ENCODE results near the gene UBE2I.

Gene UBE2I

DNA sequence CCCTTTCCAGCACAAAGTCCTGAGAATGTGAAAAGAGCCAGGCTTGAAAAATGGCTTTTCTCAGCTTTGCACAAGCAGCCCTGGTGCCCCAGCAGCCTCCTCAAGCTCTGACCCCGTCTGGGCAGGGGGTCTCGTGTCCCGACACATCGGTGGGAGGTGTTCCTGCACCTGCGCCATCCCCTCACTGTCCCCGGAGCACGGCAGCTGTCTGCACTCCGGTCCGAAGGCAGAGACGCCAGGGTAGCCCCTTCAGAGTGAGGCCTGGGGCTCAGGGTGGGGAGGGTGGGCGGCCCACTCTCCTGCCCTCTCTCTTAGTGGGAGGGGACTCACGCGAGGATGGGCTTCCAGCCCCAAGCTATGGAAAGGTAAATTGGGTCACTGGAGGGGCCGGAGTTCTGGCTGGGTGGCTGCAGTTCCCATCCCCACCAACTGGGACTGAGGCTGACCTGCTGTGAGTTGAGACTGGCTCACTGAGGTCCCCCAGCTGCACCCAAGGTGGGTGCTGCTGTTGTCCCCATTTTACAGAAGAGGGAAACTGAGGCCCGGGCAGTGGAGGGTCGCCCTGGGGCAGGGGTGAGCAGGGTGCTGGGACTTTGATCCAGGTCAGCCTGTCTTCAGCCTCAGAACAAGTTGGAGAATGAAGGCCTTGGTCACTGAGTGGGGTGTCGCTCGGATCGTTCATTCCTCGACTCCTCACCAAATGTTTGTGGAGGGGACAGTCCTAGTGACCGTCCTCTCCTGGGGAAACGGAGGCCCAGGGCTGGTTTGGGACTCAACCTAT is 21.7 kb downstream of the UBE2I start:
- no peak for DNase-seq

DNA sequence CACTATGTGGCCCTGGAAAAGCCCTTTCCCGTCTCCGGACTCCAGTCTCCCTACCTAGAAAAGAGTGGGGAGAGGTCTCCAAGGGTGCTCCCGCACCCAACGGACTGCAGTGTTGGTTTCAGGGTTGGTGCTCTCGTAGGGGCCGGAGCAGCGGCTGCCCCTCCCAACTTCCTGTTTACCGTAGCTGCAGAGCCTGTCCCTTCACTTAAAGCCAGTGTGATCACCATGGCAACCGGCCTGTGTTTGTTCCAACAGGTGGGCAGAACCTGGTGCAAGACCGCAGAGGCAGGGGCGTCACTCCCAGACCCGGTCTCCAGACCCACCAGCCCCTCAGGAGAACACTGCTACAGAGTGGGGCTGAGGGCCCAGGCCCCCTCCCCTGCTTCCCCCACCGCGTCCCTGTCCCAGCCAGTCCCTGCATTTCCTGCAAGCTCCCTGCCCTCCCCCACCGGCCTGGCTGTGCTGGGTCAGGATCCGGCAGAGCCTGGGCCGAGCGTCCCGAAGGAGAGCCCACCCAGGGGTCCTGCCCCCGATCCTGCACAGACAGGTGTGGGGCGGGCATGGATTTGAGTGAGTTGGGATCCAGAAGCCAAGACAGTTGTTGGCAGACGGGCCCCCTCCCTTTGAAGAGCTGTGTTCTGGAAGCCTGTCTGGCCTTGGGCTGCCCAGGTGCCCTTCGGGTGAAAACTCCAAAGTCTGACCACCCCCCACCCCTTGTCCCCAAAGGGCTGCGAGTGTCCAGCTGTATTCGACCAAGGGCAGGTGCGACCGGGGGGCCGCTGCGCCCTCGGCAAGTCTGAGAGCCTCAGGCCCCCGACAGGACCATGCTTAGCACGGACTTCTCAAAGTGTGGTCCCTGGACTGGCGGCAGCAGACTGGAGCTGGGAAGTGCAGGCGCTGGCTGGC is 22.5 kb downstream of the UBE2I start:
- DNase-seq, result peak; percentile 95

- no peak for DNase-seq
Observed at GRCh38 chr16:1332618-1333148, 23.2 kb downstream of the UBE2I start.

GRCh38 chr16:1333149-1333812 is 23.8 kb downstream of the UBE2I start, which contains the start of gene BAIAP3:
TSS of gene BAIAP3 (plus strand) at chr16:1333645. CDS start at chr16:1338550, 4,905 bp downstream.
- peak; percentile 23 for DNase-seq

GRCh38 chr16:1333854-1334700 is 24.6 kb downstream of the UBE2I start:
- DNase-seq, result peak; percentile 27

- no peak for DNase-seq
Observed at GRCh38 chr16:1334739-1335138, 25.3 kb downstream of the UBE2I start.

- peak; percentile 72 for DNase-seq
Observed at GRCh38 chr16:1335211-1335971, 26.0 kb downstream of the UBE2I start.

DNA sequence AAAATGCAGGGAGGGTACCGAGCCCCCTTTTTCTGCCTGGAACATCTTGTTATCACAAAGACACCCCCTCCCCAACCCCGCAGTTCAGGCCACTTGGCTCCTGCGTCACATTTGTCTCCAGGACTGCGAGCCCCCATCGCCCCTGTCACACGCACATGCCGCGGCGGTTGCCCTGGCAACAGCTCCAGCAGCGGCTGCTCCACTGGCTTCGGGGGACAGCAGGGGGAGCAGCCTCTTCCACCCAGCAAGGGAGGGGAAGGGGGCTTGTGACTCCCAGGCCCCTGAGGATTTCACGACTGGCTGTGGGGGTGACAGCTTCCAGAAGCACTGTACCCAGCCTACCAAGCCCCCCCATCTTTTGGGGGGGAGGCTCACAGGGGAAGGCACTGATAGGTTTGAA is 26.6 kb downstream of the UBE2I start:
- DNase-seq, result peak; percentile 50

GRCh38 chr16:1336619-1337018 is 27.2 kb downstream of the UBE2I start:
- no peak for DNase-seq

GRCh38 chr16:1337486-1337885 is 28.1 kb downstream of the UBE2I start:
- peak; percentile 24 for DNase-seq

GRCh38 chr16:1338119-1338730 is 28.8 kb downstream of the UBE2I start:
- peak; percentile 81 for DNase-seq

- no peak for DNase-seq
Observed at GRCh38 chr16:1338855-1339675, 29.6 kb downstream of the UBE2I start.

DNA sequence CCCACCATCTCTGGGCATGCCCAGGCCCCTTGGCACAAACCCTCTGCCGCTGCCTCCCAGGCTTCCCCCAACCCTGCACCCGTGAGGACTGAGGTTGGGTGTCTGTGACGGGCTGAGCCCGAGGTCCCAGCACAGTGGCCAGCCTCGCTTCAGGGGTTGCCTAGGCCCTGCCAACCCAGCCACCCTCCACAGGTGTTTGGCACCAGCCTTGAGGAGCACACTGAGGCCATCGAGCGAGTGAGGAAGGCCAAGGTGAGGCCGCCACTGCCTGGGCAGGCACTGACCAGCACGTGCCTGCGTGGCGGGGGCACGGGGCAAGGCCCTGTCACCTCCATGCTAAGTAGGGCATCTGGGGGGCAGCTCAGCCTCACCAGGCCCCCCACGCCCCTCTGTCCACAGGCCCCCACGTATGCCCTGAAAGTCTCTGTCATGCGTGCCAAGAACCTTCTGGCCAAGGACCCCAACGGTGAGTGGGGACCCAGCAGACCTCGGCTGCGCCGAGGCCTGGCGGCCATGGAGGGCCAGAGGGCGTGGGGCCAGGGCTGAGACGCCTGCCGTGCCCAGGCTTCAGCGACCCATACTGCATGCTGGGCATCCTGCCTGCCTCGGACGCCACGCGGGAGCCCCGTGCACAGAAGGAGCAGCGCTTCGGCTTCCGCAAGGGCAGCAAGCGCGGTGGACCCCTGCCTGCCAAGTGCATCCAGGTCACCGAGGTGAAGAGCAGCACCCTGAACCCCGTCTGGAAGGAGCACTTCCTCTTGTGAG is 31.5 kb downstream of the UBE2I start:
- DNase-seq, result no peak

- DNase-seq, result peak; percentile 28
Observed at GRCh38 chr16:1341495-1342420, 32.3 kb downstream of the UBE2I start.

- DNase-seq, result peak; percentile 100
Observed at GRCh38 chr16:1342526-1343427, 33.3 kb downstream of the UBE2I start.

DNA sequence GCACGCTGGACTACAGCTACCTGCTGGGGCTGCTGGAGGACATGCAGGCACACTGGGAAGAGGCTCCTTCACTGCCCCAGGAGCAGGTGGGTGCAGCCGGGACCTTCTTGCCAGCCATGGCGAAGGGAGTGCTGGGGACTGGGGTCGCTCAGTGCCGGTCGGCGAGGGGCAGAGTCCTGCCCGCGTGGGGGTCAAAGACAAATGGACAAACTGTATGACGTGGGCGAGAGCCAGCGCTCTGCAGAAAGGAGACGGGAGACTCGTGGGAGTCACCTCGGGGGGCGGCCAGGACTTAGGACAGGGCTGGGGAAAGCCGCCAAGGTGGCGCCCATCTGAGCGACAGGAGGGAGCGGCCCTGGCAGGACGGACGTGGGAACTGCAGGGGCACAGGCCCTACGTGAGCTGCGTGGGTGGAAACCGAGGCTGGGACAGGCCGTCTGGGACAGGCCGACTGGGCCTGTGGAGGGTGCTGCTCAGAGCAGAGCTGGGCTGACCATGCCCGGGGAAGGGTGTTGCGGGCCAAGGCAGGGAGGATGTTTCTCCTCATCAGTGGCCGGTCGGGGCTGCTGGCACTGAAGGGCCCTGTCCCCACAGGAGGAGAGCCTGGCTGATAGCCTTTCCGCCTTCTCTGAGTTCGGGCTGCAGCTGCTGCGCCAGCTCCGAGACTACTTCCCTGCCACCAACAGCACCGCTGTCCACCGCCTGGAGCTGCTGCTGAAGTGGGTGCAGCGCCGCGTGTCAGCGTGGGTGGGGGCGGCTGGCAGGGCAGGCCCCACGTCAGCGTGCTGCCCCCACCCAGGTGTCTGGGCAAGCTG is 34.2 kb downstream of the UBE2I start:
- DNase-seq, result no peak

Measured in NCI-H146 (cell line).